K562 (cell line): ENCODE results near the gene LDLRAD3. TPM values are rescaled to one million over a fixed set of nuclear protein-coding genes. Genes with fewer than 3 reads are reported as not detected.

ENCODE experiments used
- ATAC-seq: fragments of 200-7000 bp; cut with Tn5 transposase; 3 replicates; pipeline ENCODE4 v1.9.1; 2020; ENCODE audit warnings: moderate library complexity
- BruUV-seq: library from RNA; stranded (reverse); fragments of 400-500 nt; replicated peaks from 2 replicates; lab custom pipeline; 2021; lab: Mats Ljungman, UMichigan
- CTCF ChIA-PET: fragments of 300-600 bp; formaldehyde crosslinking; extraction: SDS; loops from one replicate; lab custom pipeline; 2021; ENCODE audit warnings: low intra/inter-chr PET ratio; lab: Yijun Ruan, JAX
- POLR2A ChIA-PET: fragments of 300-600, 350-650 bp; sonication (Branson Sonifier 250); formaldehyde crosslinking; extraction: SDS; loops from one replicate; lab custom pipeline; 2021; ENCODE audit warnings: antibody characterized with exemption, inconsistent platforms; lab: Yijun Ruan, JAX
- DNase-seq, 4 experiments: peaks; one replicate each; pipeline versions ENCODE4 v3.0.0 to v3.0.0-alpha.2; 2011 to 2018; ENCODE audit warnings: low spot score in 3 of 4, mixed read lengths in 3 of 4; ENCODE audit errors: extremely low read depth in 1 of 4
- FAIRE-seq: peaks from 2 replicates; lab custom pipeline; 2011; peaks lifted over from hg19 to GRCh38; lab: Jason Lieb, UNC
- H2AFZ ChIP-seq: 2 replicates; pipeline ENCODE4 v1.6.0; 2011; ENCODE audit warnings: low read depth, low read length, control low read depth, inconsistent platforms
- H3K27ac ChIP-seq: fragments of 200-600 bp; 3 replicates; pipeline ENCODE4 v1.8.0; 2011; ENCODE audit warnings: low read depth, mild to moderate bottlenecking, control low read depth, inconsistent platforms, low read length, moderate library complexity, mixed read lengths; ENCODE audit errors: extremely low read depth
- H3K27me3 ChIP-seq, 2 experiments: fragments of 300-600 bp in 1 of 2; 2 replicates in 1 of 2; 3 replicates in 1 of 2; pipeline versions ENCODE4 v1.6.0 to v1.8.0; 2011; ENCODE audit warnings: inconsistent platforms in 2 of 2, low read length in 2 of 2, mild to moderate bottlenecking in 1 of 2, mixed read lengths in 1 of 2, moderate library complexity in 1 of 2; ENCODE audit not compliant: control insufficient read depth in 2 of 2, insufficient read depth in 2 of 2
- H3K36me3 ChIP-seq: fragments of 300-600 bp; 3 replicates; pipeline ENCODE4 v1.8.0; 2011; ENCODE audit warnings: mild to moderate bottlenecking, low read length, inconsistent platforms; ENCODE audit not compliant: control insufficient read depth, insufficient read depth
- H3K4me1 ChIP-seq, 2 experiments: fragments of 200-600 bp in 1 of 2; replicated peaks in 1 of 2; 2 replicates in 1 of 2; 3 replicates in 1 of 2; pipeline versions ENCODE4 v1.5.1 to v1.8.0; 2011; ENCODE audit warnings: inconsistent platforms in 2 of 2, low read length in 2 of 2, mild to moderate bottlenecking in 1 of 2, mixed read lengths in 1 of 2, moderate library complexity in 1 of 2; ENCODE audit not compliant: control insufficient read depth in 2 of 2, insufficient read depth in 2 of 2
- H3K4me2 ChIP-seq: 2 replicates; pipeline ENCODE4 v1.6.1; 2011; ENCODE audit warnings: low read length, control low read depth, inconsistent platforms, mixed read lengths; ENCODE audit not compliant: insufficient read depth
- H3K4me3 ChIP-seq: fragments of 200-600 bp; sonication (generic), shearing (Covaris generic); 2 replicates; pipeline ENCODE4 v1.5.1; 2016; ENCODE audit warnings: control low read depth, inconsistent platforms
- H3K79me2 ChIP-seq: fragments of 200-600 bp; 3 replicates; pipeline ENCODE4 v1.8.0; 2011; ENCODE audit warnings: low read length, inconsistent platforms; ENCODE audit not compliant: control insufficient read depth, insufficient read depth
- H3K9ac ChIP-seq, 2 experiments: 2 replicates each; pipeline versions ENCODE4 v1.6.0 to v1.6.1; 2011; ENCODE audit warnings: low read depth in 2 of 2, low read length in 2 of 2, control low read depth in 1 of 2, inconsistent platforms in 1 of 2, mild to moderate bottlenecking in 1 of 2, mixed read lengths in 1 of 2; ENCODE audit not compliant: insufficient read depth in 1 of 2
- H3K9me1 ChIP-seq: one replicate; pipeline ENCODE4 v1.6.0; 2011; ENCODE audit warnings: inconsistent platforms, mild to moderate bottlenecking, low read length, moderate library complexity; ENCODE audit not compliant: control insufficient read depth, insufficient read depth
- H3K9me3 ChIP-seq: replicated peaks from 2 replicates; pipeline ENCODE4 v1.5.1; 2011; ENCODE audit warnings: low read depth, low read length, inconsistent platforms; ENCODE audit not compliant: control insufficient read depth, insufficient read depth
- H4K20me1 ChIP-seq: replicated peaks from 2 replicates; pipeline ENCODE4 v1.6.1; 2011; ENCODE audit warnings: low read length, inconsistent platforms, mixed read lengths; ENCODE audit not compliant: control insufficient read depth, insufficient read depth
- ATF7 ChIP-seq: fragments of 450-650 bp; IDR thresholded peaks from 2 replicates; pipeline ENCODE4 v1.7.1; 2014; ENCODE audit warnings: mild to moderate bottlenecking, moderate library complexity
- BCL6 ChIP-seq: fragments of 250-450 bp; sonication (Bioruptor Pico); IDR thresholded peaks from 2 replicates; pipeline ENCODE4 v1.4.0; 2020
- CEBPG ChIP-seq, 3 experiments: fragments of 200-800 bp in 1 of 3; sonication (Bioruptor generic) in 1 of 3; sonication (generic) in 1 of 3; formaldehyde crosslinking in 1 of 3; IDR thresholded peaks in 2 of 3; conservative IDR thresholded peaks in 1 of 3; 2 replicates each; pipeline versions ENCODE4 v1.6.1 to v1.8.0; 2016 to 2022; ENCODE audit warnings: missing compliant biosample characterization in 2 of 3, missing genetic modification characterization in 2 of 3, mild to moderate bottlenecking in 1 of 3, missing genetic modification reagents in 1 of 3
- CHCHD3 ChIP-seq: fragments of 250-450 bp; sonication (Bioruptor Pico); IDR thresholded peaks from 2 replicates; pipeline ENCODE4 v2.1.2; 2022; ENCODE audit warnings: mild to moderate bottlenecking
- EP400 ChIP-seq: fragments of 450-650 bp; IDR thresholded peaks from 2 replicates; pipeline ENCODE4 v1.6.1; 2017; ENCODE audit warnings: antibody characterized with exemption, mild to moderate bottlenecking, moderate library complexity
- JUND ChIP-seq, 2 experiments: IDR thresholded peaks; 2 replicates in 1 of 2; 3 replicates in 1 of 2; pipeline ENCODE4 v1.6.1; 2011; ENCODE audit warnings: borderline replicate concordance in 2 of 2, low read depth in 2 of 2, low read length in 2 of 2, improper control_type of control experiment in 1 of 2, missing biosample characterization in 1 of 2, missing genetic modification characterization in 1 of 2, missing genetic modification reagents in 1 of 2
- NCOA6 ChIP-seq: fragments of 450-650 bp; IDR thresholded peaks from 2 replicates; pipeline ENCODE4 v1.6.1; 2017; ENCODE audit warnings: mild to moderate bottlenecking
- NR2C1 ChIP-seq, 2 experiments: fragments of 450-650 bp; IDR thresholded peaks; 2 replicates each; pipeline ENCODE4 v1.6.1; 2017; ENCODE audit warnings: mild to moderate bottlenecking in 2 of 2, antibody characterized with exemption in 1 of 2, inconsistent platforms in 1 of 2, missing compliant biosample characterization in 1 of 2, missing genetic modification characterization in 1 of 2
- NR3C1 ChIP-seq: sonication (generic); formaldehyde crosslinking; IDR thresholded peaks from 2 replicates; pipeline ENCODE4 v1.8.1; 2022; ENCODE audit warnings: missing genetic modification reagents
- SMARCA4 ChIP-seq: fragments of 450-650 bp; IDR thresholded peaks from 2 replicates; pipeline ENCODE4 v1.6.1; 2016
- WGBS: fragments of 100-300 bp; shearing (Covaris generic); methylation state at CpG from one replicate; pipeline ENCODE4 v1.1.6; 2016; ENCODE audit warnings: low coverage, mixed read lengths; ENCODE audit not compliant: insufficient coverage; ENCODE audit errors: missing lambda C conversion rate; 5-methylcytosine and 5-hydroxymethylcytosine counted together
- in situ Hi-C: fragments of 300-500 bp; cut with MboI; formaldehyde crosslinking; loops from 4 replicates; pipeline ENCODE4 v1.15.0; 2018; ENCODE audit warnings: inconsistent platforms, mixed read lengths
- intact Hi-C: fragments of 100-400 bp; cut with micrococcal nuclease; formaldehyde crosslinking; loops from 2 replicates; pipeline ENCODE4 v1.14.2; 2022
- polyA plus RNA-seq, 8 experiments: library from polyadenylated mRNA; depleted of rRNA in 4 of 8; stranded (reverse) in 5 of 8; unstranded in 3 of 8; fragments of >200 nt; fragmentation: Nextera tagmentation in 2 of 8; fragmentation: Illumina TruSeq in 1 of 8; extraction: Ambion mirVana in 2 of 8; extraction: Trizol in 1 of 8; gene quantifications; 2 replicates each; pipeline versions ENCODE4 v1.2.1 to v1.2.3, GENCODE V29; 2011 to 2014; ENCODE audit warnings: inconsistent platforms in 1 of 8, missing spikeins in 1 of 8
- total RNA-seq, 7 experiments: library from RNA; depleted of rRNA in 6 of 7; stranded (reverse); fragments of >200 nt in 6 of 7; fragmentation: Illumina TruSeq in 2 of 7; extraction: Trizol in 2 of 7; gene quantifications; 2 replicates each; pipeline versions ENCODE4 v1.2.1 to v1.2.3, GENCODE V29; 2011 to 2021; ENCODE audit warnings: low replicate concordance in 1 of 7
- TF ChIP-seq, protein P1 (sequence below): fragments of 150-350 bp; IDR thresholded peaks from 2 replicates; pipeline ENCODE4 v1.6.1; 2014; ENCODE audit warnings: low read depth, mild to moderate bottlenecking, low read length, borderline replicate concordance
- TF ChIP-seq, protein P2 (sequence below): fragments of 450-650 bp; formaldehyde crosslinking; IDR thresholded peaks from 2 replicates; pipeline ENCODE4 v1.4.0; 2022; ENCODE audit warnings: mild to moderate bottlenecking, moderate library complexity
- TF ChIP-seq, protein P3 (sequence below), 2 experiments: fragments of 200-800 bp in 1 of 2; sonication (Bioruptor generic) in 1 of 2; sonication (generic) in 1 of 2; formaldehyde crosslinking in 1 of 2; IDR thresholded peaks in 1 of 2; conservative IDR thresholded peaks in 1 of 2; 2 replicates each; pipeline versions ENCODE4 v1.5.0 to v1.6.1; 2016 to 2020; ENCODE audit warnings: missing compliant biosample characterization in 1 of 2, missing genetic modification characterization in 1 of 2, missing genetic modification reagents in 1 of 2

The LDLRAD3 gene
- total and polyA plus RNA-seq, 9 of the 15 experiments (the other 6 are each of a cell fraction or from before 2014, with no cell fraction given): 0.73 to 7.2 (median 3.5) TPM

- H3K9me3 ChIP-seq: no peaks in the 10 kb centered on the region
- ChIA-PET POLR2A (interaction anchor here (0.6 to 1.3 kb wide), 4 partner anchors 9 to 13 kb away, joined by 3 to 8 read pairs (median 3); no protein-coding TSS in a partner anchor), CTCF (no interaction called here)
- TF ChIP-seq EP400 (no peak), JUND (IDR thresholded peaks at IDR 0.05; ENCODE audit: borderline replicate concordance, low read depth, low read length) (peak; percentile 52; the same call in 1 of the 2 replicates), JUND (tag; IDR thresholded peaks at IDR 0.05; ENCODE audit: borderline replicate concordance, low read depth, low read length) (peak; percentile 65; the same call in 1 of the 3 replicates), NR3C1 (CRISPR knock-in tag) (no peak), NCOA6 (no peak), CEBPG (CRISPR knock-in tag; IDR thresholded peaks at IDR 0.05) (peak; percentile 59; the same call in 1 of the 2 replicates), CEBPG (tag; conservative IDR thresholded peaks at IDR 0.05 in 1 of 2, IDR thresholded peaks at IDR 0.05 in 1 of 2) (peak; percentile 50 to 66; a peak in 3 of 4 replicates), NR2C1 (IDR thresholded peaks at IDR 0.05) (no peak), NR2C1 (tag; IDR thresholded peaks at IDR 0.05) (peak; percentile 44; the same call in 1 of the 2 replicates), CHCHD3 (no peak), BCL6 (CRISPR knock-in tag) (no peak), SMARCA4 (peak; percentile 14; the same call in 1 of the 2 replicates), ATF7 (peak; percentile 34; the same call in 1 of the 2 replicates)
- TF ChIP-seq, protein P1, sequence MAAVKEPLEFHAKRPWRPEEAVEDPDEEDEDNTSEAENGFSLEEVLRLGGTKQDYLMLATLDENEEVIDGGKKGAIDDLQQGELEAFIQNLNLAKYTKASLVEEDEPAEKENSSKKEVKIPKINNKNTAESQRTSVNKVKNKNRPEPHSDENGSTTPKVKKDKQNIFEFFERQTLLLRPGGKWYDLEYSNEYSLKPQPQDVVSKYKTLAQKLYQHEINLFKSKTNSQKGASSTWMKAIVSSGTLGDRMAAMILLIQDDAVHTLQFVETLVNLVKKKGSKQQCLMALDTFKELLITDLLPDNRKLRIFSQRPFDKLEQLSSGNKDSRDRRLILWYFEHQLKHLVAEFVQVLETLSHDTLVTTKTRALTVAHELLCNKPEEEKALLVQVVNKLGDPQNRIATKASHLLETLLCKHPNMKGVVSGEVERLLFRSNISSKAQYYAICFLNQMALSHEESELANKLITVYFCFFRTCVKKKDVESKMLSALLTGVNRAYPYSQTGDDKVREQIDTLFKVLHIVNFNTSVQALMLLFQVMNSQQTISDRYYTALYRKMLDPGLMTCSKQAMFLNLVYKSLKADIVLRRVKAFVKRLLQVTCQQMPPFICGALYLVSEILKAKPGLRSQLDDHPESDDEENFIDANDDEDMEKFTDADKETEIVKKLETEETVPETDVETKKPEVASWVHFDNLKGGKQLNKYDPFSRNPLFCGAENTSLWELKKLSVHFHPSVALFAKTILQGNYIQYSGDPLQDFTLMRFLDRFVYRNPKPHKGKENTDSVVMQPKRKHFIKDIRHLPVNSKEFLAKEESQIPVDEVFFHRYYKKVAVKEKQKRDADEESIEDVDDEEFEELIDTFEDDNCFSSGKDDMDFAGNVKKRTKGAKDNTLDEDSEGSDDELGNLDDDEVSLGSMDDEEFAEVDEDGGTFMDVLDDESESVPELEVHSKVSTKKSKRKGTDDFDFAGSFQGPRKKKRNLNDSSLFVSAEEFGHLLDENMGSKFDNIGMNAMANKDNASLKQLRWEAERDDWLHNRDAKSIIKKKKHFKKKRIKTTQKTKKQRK: no peak
- TF ChIP-seq, protein P2, sequence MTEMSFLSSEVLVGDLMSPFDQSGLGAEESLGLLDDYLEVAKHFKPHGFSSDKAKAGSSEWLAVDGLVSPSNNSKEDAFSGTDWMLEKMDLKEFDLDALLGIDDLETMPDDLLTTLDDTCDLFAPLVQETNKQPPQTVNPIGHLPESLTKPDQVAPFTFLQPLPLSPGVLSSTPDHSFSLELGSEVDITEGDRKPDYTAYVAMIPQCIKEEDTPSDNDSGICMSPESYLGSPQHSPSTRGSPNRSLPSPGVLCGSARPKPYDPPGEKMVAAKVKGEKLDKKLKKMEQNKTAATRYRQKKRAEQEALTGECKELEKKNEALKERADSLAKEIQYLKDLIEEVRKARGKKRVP (CRISPR knock-in tag): peak; percentile 77
- TF ChIP-seq, protein P3, sequence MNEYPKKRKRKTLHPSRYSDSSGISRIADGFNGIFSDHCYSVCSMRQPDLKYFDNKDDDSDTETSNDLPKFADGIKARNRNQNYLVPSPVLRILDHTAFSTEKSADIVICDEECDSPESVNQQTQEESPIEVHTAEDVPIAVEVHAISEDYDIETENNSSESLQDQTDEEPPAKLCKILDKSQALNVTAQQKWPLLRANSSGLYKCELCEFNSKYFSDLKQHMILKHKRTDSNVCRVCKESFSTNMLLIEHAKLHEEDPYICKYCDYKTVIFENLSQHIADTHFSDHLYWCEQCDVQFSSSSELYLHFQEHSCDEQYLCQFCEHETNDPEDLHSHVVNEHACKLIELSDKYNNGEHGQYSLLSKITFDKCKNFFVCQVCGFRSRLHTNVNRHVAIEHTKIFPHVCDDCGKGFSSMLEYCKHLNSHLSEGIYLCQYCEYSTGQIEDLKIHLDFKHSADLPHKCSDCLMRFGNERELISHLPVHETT (CRISPR knock-in tag; conservative IDR thresholded peaks at IDR 0.05 in 1 of 2, IDR thresholded peaks at IDR 0.05 in 1 of 2): 0 out of 4 replicates have a peak, but pooled peaks of 1 of the 2 experiments have one; percentile 3
Observed at GRCh38 chr11:36101466-36101865, 157.6 kb downstream of the LDLRAD3 start.

More at GRCh38 chr11:36101466-36101865, 157.6 kb downstream of the LDLRAD3 start:
- Histone ChIP-seq H3K79me2 (peaks cover 10% of the 10 kb centered on the region), H3K36me3 (no peaks in the 10 kb centered on the region), H3K27me3 (no peaks in the 10 kb centered on the region), H3K4me3 (no peak overlapping the region), H3K4me1 (peaks cover 34 to 75% of the 10 kb centered on the region in 2 experiments), H3K27ac (peak overlapping the region; percentile 55; the same call in 2 of the 3 replicates), H3K9ac (no peak overlapping the region), H3K9me1 (no peaks in the 10 kb centered on the region), H2AFZ (peak overlapping the region; percentile 28; the same call in 1 of the 2 replicates), H3K4me2 (peak overlapping the region; percentile 11; the same call in 1 of the 2 replicates), H4K20me1 (no peaks in the 10 kb centered on the region)
- ATAC-seq (peak; percentile 56), FAIRE-seq (no peak), DNase-seq (peak in 1 of 4 experiments; percentile 46)
- in situ Hi-C loops: no loop called here
- BruUV-seq: no TSS peak
- intact Hi-C loops: no loop called here
- 20% methylated on average over 4 of the region's 4 CpGs for WGBS
